NCI-H2171 treated with DMSO at 0.1 percent for 48 hours (cell line): ENCODE measurements around the gene SYP.

ENCODE experiments used
- DNase-seq: peaks from one replicate; lab custom pipeline; 2025; lab: John Stamatoyannopoulos, UW

SYP gene

DNA sequence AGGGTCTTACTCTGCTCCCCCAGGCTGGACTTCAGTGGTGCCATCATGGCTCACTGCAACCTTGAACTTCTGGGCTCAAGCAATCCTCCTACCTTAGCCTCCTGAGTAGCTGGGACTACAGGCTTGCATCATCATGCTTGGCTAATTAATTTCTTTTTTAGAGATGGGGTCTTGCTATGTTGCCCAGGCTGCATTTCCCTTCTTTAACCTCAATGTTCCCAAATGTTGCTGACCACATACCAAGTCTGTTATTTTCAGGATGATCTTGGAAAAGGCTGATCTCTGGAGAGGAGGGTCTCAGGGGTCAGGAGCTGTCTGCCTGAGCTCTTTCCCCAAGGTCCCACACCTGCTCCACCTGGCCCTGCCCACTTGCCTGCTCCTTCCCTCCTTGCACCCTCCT lies 20.1 kb upstream of the SYP start:
- DNase-seq = no peak

DNA sequence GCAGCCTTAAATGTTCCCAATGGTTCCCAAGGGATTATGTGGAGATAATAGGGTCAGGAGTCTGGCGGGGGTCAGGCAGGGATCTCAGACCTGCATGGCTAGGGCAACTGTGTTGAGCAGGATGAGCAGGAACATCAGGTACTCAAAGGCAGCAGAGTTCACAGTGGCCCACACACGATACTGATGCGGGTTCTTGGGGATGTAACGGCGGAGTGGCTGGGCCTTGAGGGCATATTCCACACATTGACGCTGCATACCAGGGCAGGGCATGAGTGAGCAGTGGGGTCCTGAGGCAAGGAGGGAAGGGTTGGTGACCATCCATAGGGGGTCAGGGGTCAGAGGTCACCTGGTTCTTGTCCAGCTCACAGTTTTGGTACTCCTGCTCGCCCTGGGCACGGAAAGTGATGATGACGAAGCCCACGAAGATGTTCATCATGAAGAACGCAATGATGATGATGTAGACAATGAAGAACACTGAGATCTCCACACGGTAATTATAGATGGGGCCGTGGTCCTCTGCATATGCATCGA lies 15.1 kb upstream of the SYP start:
- DNase-seq = no peak

DNA sequence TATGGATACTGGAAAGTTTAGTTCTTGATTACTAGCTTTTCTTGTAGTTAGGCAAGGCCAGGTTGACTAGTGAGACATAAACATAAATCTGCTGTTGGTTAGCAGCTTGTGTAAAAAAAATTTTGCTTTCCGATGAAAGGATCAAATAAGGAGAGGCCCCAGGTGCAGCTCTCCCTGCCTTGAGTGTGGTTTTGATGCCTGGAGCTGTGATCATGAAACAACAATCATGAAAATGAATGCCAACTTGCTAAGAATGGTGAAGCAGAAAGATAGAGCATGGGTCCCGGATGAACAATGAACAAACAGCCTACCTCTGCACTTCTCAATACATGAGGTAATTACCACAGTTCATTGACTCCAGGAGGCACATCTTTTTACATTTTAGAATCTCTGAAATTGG lies 14.4 kb upstream of the SYP start:
- no peak for DNase-seq

DNA sequence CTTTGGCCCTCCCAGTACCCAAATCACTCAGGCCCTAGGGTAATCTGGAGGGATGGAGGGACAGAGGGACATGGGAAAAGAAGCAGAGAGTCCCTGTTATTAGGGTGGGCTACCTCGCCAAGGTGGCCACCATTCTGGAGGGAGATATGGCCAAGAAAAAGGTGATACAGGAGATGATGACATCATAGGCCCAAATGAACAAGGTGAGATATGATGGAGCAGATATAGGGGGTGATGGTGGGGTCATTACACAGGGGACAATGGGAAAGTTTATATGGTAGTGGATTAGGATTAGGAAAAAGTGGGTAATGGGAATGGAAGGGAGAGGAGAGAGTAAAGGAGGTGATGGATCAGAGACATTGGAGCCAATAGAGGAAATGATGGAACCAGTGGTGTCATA lies 12.9 kb upstream of the SYP start:
- no peak for DNase-seq

DNA sequence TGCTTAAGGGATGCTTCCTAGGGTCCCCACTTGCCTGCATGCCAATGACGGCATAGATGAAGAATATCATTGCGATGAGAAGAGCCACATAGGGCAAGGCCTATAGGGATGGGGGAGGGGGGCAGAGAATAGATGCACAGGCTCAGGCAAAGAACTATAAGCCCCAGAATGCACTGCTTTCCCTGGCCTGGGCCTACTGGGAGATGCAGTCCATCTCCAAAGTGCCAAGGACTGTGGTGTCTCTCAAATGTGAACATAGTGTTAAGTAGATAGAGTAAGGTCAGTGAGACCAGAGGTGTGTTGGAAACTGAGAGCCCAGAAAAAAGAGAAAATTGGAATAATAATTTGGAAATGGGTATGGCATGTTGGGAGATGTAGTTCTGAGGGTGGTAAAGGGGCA lies 12.2 kb upstream of the SYP start:
- no peak for DNase-seq

DNA sequence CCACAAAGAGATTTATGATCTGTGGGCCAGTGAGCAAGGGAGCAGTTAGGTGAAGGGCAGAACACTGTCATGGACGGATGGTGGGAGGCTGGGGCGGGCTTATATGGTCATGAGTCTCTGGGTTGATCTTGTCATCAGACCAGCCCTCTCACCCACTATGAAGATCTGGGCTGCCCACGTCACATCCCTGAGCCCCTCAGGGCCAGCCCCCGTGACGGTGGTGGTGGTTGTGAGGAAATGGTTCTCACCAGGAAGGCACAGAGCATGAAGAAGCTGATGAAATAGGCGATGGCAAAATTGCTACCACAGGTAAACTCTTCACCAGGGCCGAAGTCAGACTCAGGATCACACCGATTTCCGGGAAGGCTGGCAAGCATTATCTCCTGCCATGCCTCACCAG lies 11.1 kb upstream of the SYP start:
- DNase-seq = no peak

DNA sequence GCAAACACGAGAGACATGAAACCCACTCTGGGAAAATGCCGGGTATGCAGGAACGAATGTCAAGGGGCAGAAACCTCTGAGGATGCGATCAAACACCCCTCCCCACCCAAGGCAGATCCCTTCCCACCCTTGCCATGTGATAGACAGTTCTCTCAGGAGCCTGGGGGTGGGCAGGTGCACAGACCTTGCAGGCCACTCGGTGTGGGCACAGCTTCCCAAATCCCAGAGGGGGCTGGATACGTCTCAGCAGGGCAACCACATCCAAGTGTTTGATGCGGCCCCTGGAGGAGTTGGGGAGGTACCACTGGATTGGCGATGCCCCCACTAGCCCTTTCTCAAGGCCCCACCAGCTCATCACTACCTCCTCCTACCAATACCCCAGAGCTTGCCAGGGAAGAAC lies 10.4 kb upstream of the SYP start:
- DNase-seq = no peak

DNA sequence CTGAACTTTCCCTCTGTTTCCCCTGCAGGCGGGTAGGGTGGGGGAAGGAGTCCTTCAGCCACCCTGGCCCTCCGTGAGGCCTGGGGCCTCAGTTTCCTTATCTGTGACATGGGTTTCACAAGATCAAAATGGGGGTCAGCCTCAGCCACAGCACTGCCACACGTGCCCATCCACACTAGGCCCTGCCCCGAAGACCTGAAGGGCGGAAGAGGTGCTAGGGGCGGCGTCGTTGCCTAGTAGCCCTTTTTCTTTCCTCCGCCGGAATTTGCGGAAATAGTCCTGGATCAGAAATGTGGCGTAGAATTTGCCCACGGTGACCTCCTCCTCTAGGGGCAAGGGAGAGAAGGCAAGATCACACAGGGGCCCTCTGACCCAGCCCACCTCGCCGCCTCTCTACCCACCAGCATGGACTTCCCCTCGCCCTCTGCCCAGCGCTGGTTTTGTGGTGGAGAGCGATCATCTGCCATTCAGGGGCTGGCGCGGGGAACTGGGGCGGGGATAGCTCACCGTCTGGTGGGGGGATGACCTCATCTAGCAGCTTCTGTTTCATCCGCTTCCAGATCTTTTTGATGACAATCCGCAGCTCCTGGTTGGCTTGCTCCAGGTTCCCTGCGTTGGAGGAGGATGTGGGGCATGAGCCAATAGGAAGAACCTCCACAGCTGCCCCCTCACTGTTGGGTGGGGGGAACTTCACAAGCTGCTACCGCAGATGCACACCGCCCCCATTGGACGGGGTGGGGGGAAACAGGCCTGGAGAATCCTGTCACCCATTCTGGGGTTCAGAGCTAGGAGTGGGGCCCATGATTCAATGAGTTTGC lies 9.7 kb upstream of the SYP start:
- DNase-seq = peak; percentile 76

DNA sequence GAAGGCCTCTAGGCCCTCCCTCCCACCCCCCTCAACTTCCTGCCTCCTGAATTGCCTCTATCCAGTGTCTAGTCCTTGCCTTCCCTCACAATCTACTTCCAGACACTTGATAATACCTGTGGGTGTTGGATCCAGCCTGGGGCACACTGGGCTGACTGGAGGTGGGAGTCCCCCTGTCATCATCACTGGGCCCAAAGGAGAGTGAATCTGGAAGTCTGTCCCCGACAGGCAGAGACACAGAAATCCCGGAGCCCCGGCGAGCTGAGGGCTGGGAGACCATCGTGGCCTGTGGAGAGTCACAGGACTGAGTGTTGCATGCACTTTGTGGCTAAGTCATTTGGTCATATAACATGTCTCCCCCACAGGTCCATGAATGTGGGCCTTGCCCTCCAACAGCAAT lies 8.4 kb upstream of the SYP start:
- DNase-seq = no peak

DNA sequence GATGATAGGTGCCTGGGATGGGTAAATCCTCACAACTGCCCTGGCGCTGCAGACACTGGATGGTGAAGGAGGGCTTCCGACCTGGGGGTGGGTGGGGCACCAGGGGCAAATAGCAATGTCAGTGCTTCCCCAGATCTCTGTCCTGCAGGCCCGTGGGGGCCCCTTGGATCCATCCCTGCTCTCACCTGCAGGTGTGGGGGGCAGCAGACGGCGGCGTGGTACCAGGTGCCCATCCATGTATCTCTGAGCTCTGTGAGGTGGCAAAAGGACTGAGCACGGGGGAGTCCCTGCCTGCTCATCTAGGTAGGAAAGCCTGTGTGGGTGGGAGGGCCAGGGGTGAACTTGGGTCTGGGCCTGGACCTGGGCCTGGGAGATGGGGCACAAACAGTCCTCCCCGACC lies 6.5 kb upstream of the SYP start:
- DNase-seq = no peak

DNA sequence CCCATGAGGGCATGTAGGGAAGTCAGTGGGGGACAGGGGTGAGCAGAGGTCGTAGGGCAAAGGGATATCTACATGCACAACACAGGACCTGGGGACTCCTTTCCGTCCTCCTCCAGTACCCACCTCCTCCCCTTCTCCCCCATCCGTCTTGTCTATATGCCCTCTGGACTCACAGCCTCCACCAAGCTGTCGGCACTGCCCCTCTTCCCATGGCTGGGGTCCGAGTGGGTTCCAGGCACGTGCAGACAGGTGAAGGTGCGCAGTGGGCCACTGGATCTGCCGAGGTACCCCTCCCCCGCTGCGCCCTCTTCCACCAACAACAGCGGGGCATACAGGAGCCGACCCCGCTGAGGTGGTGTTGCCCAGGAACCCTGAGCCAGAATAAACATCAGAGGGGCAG lies 5.5 kb upstream of the SYP start:
- no peak for DNase-seq

DNA sequence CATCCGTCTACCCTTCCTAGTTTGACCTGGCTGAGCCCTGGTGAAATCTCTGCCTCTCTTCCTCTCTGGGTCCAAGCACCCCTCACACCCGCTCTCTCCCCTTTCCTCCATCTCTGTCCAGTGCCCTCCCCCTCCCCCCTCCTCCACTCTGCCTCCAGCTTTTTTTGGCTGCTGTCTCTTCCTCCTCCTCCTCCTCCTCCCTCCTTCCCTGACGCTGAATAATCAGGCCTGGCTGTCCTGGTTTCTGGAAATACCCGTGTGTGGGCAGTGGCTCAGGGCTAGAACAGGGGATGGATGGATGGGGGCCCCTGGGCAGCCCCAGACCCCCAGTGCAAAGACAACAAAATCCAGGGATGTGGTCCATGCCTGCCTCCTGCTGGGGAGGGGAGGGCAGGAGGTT lies 4.7 kb upstream of the SYP start:
- no peak for DNase-seq

DNA sequence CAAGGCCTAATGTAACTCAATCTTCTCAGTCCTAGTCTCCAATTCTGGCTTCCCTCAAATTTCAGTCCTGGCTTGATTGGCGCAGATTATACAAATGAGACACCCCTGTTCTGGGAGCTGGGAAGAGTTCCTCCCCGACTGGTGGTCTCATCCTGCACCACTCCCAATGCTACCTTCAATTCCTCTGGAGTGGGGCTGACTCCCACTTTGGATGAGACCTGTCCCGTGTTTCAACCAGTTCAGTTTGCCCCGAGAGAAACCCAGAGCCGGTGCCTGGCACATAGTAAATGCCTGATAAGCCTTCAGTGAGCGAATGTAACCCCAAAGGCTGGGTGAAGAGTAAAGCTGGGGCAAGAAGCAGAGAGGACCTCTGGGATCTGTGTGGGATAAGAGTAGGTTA lies 4.0 kb upstream of the SYP start:
- DNase-seq = no peak

DNA sequence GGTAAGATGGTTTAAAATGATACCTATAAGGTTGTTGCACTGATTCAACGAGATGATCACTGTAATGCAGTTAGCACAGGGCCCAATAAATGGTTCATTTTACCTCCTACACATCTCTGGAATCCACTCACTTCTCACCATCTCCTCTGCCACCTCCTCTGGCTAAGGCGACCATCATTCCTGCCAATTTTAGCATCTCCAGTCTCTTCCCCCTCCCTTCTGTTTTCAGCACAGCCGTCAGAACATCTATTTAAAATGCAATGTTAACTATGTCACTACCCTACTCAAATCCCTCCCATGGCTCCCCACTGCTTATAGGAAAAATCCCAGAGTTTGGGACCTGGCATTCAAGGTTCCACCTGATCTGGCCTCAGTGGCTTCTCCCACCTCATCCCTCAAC lies 3.5 kb upstream of the SYP start:
- DNase-seq = no peak

DNA sequence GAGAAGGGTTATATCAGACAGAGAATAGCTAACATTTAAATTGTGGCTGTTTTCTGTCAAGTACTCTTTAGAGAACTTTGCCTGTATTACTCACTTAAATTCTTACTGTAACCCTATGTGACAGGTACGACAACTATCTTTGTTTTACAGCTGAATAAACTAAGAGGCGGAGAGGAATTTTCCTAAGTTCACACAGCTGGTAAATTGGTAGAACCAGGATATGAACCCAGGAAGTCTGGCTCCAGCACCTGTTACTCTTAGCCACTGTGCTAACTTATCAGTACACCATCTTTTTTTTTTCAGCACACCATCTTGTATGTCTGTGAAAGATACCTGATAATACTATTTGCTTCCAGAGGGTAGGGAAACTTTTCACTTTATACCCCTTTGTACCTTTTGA lies 2.0 kb upstream of the SYP start:
- DNase-seq = no peak

DNA sequence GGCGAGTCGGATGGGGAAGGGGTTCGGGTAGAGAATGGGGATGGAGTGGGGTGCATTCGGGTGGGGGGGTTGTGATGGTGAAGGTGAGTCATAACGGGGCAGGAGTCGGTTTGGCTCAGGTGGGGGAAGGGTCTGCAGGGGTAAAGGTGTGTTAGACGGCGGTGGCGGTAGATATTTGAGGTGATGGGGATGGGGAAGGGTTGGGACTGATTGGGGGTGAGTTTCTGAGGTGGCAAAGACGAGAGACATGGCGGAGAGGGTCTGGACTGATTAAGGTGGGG lies 738 bp downstream of the SYP start:
- no peak for DNase-seq

DNA sequence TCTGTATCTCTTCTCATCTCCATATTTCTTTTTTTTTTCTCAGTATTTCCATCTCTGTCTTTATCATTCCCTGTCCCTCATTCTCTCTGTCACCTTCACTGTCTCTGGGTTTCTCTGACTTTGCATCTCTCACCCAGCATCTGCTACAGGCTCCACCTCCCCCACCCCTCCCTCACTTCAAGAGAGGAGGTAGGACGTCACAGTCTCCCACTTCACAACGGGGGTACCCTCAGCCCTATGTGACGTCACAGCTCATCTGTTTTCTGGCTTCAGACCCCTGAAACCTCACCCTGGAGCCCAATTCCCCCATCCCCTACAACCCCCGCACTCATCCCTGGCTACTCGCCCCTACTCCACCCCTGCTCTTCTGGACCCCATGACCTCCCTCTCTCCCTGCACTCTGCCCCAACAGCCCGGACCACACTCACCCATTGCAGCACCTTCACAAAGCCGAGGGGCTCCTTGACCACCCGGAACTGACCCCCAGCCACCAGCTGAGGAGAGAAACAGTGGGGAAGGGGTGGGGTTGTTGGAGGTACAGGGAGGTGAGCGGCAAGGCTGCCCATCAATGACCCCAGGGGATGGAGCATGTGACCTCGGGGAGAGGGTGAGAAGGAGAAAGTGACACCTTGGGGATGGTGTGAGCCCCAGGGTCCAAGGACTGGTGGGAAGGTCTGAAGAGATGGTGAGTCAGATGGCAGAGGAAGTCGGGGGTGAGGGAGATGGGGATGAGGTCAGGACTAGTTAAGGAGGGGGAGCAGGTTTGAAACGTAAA lies 1.3 kb downstream of the SYP start:
- no peak for DNase-seq

DNA sequence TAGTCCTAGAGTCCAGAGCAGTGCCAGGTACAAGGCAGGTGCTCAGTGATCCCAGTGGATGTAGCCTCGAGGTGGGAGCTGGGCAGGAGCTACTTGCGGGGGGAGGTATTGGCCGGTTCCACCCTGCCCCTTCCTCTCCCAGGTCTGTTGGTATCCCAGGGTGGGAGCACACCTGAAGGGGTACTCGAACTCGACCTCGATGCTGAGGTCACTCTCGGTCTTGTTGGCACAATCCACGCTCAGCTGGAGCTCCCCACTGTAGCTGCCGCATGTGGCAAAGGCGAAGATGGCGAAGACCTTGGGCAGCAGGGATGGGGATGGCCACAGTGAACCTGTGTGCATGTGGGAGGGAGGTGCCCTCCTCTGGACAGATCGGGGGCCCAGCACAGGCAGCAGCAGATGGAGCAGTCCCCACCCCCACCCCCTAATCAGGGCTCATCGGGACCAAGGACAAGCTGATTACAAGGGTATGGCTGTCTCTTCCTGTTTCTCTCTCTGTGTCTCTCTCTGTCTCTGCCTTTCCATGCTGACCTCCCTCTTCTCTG lies 2.4 kb downstream of the SYP start:
- no peak for DNase-seq

DNA sequence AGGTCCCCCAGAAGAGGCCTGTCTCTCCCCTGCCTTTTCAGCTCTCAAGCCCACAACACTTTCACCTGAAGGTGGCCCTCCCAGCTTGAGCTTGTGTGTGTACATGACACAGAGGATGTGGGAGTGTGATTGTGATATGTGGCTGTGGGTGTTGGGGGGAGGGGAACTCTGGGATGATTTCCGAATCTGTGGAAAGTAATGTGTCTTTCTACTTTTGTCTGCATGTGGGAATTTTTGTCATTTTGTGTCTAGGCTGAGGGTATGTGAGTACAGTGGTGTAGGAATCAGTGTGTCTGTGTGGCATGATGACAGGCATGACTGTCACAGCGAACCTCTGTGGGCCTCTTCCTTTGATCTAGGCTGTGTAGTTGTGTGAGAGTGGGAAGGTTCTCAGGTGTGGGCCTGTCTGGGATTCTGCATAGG lies 6.4 kb downstream of the SYP start:
- DNase-seq = no peak

DNA sequence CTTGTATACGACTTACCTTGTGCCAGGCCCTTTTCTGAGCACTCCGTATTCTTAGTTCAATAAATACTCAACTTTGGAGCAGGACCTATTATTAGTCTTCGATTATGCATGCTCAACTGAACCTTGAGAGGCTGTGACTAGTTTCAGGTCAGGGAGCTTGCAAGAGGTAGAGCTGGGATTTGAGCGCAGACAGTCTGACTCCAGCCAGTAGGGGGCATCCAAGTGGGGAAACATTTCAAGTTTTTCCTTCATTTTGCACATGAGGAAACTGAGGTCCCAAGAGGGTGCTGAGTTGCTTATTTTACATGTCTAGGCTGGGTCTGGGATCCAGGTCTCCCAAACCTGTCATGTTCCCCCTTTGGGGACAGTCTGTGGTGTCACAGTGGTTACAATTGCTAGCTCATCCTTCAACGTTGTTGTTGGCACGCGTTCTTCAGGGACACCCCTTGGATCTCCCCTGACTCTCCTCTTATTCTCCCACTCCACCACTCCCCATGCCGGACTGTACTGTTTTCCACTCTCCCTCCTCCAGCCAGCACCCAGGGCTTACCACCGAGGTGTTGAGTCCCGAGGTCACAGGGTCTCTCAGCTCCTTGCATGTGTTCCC lies 7.2 kb downstream of the SYP start:
- peak; percentile 19 for DNase-seq

DNA sequence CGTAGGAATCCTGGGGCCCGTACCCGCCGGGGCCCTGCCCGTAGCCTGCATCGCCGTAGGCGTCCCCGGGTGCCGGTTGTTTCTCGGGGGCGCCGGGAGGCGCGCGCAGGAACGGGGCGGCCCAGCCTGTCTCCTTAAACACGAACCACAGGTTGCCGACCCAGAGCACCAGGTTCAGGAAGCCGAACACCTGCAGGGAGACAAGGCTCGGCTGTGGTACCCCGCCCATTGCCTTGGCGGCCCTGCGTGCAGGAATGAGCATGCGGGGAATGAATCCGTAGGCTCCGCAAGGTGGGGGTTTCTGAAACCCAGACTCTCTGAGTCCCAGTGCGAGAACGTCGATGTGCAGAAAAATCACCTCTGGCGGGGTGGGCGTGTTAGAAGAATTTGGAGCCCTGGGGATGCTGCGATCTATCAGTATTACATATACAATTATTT lies 8.4 kb downstream of the SYP start:
- no peak for DNase-seq

DNA sequence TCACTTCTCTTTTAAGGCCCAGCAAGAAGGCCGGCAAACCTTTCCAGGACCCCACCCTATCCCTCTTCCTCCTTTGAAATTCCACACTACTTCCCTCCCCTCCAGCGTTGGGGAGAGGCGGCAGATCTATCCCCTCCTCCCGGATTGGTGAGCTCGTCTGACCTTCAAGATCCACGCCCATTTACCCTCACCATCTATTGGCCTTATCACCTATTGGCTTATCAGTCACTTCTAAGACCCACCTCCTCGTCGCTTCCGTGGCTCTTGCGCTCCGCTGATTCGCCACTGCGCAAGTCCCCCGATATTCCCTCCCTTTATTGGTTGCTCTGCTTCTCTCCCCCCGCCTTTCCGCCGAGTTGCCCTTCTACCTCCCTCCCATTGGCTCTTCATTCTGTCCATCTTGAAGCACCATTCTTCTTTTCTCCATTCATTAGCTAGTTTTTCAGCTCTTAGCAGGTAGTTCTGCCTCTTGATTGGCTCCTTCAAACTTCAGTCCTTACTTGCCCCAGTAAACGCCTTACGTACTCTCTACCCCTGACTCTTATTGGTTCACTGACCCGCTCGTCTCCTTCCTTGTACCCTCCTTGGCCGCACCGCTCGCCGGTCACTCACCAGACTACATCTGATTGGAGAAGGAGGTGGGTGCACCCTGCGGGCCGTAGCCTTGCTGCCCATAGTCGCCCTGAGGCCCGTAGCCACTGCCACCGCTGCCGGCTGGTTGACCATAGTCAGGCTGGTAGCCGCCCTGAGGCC lies 9.0 kb downstream of the SYP start:
- peak; percentile 99 for DNase-seq
